ENCODE data around the gene TCF7L2.

Gene TCF7L2

GRCh38 chr10:113068178-113068890 lies 118.3 kb downstream of the TCF7L2 start:
- DNase-seq = no peak

- DNase-seq = no peak
These were observed 119.5 kb downstream of the TCF7L2 start for GRCh38 chr10:113069595-113069994.

- no peak for DNase-seq
These were observed 121.4 kb downstream of the TCF7L2 start for GRCh38 chr10:113071446-113071845.

GRCh38 chr10:113073549-113074189 lies 123.6 kb downstream of the TCF7L2 start:
- DNase-seq = no peak

GRCh38 chr10:113076949-113077348 lies 126.9 kb downstream of the TCF7L2 start:
- DNase-seq = no peak

GRCh38 chr10:113078282-113078907 lies 128.3 kb downstream of the TCF7L2 start:
- DNase-seq = no peak

- no peak for DNase-seq
These were observed 130.2 kb downstream of the TCF7L2 start for GRCh38 chr10:113080061-113080924.

GRCh38 chr10:113080925-113081229 lies 130.8 kb downstream of the TCF7L2 start:
- DNase-seq = no peak

GRCh38 chr10:113084031-113084430 lies 134.0 kb downstream of the TCF7L2 start:
- no peak for DNase-seq

- no peak for DNase-seq
These were observed 135.7 kb downstream of the TCF7L2 start for GRCh38 chr10:113085776-113086175.

- DNase-seq = no peak
These were observed 136.2 kb downstream of the TCF7L2 start for GRCh38 chr10:113086282-113086681.

GRCh38 chr10:113087165-113088029 lies 137.3 kb downstream of the TCF7L2 start:
- DNase-seq = peak in 1 of 2 donors; percentile 50

- DNase-seq = no peak
These were observed 138.1 kb downstream of the TCF7L2 start for GRCh38 chr10:113088194-113088593.

- DNase-seq = no peak
These were observed 139.5 kb downstream of the TCF7L2 start for GRCh38 chr10:113089551-113089950.

- DNase-seq = no peak
These were observed 141.9 kb downstream of the TCF7L2 start for GRCh38 chr10:113091920-113092319.

- DNase-seq = peak in 1 of 2 donors; percentile 6
These were observed 143.4 kb downstream of the TCF7L2 start for GRCh38 chr10:113093188-113094113.

GRCh38 chr10:113094114-113094486 lies 144.1 kb downstream of the TCF7L2 start:
- peak in 1 of 2 donors; percentile 30 for DNase-seq

GRCh38 chr10:113095419-113096127 lies 145.5 kb downstream of the TCF7L2 start:
- DNase-seq = no peak

GRCh38 chr10:113096128-113096996 lies 146.3 kb downstream of the TCF7L2 start:
- no peak for DNase-seq
